Lung (tissue), 12 donors: Measurements from ENCODE around the gene JAML. TPM values are rescaled to one million over a fixed set of nuclear protein-coding genes. Genes with fewer than 3 reads are reported as not detected.

Source experiments
- ATAC-seq: fragments of 200-7000 bp; cut with Tn5 transposase; one replicate; pipeline ENCODE4 v1.9.1; 2020; ENCODE audit warnings: moderate number of reproducible peaks; ENCODE audit not compliant: insufficient read depth, low FRiP score
- DNase-seq, 3 donors: peaks; one replicate each; pipeline ENCODE4 v3.0.0-alpha.2; 2013 to 2017
- H3K27ac ChIP-seq, 2 donors: one replicate each; pipeline ENCODE4 v1.5.1; 2013; ENCODE audit warnings: mild to moderate bottlenecking in 2 of 2, moderate library complexity in 2 of 2, control low read depth in 1 of 2, inconsistent platforms in 1 of 2, low read depth in 1 of 2, low read length in 1 of 2
- H3K27me3 ChIP-seq, 3 donors: one replicate each; pipeline ENCODE4 v1.5.1; 2013; ENCODE audit warnings: low read length in 2 of 3; ENCODE audit not compliant: control insufficient read depth in 3 of 3, insufficient read depth in 3 of 3
- H3K36me3 ChIP-seq, 4 donors: one replicate each; pipeline ENCODE4 v1.5.1; 2013; ENCODE audit warnings: low read length in 4 of 4, mild to moderate bottlenecking in 1 of 4, moderate library complexity in 1 of 4; ENCODE audit not compliant: control insufficient read depth in 4 of 4, insufficient read depth in 4 of 4
- H3K4me1 ChIP-seq, 5 donors: one replicate each; pipeline ENCODE4 v1.5.1; 2013; ENCODE audit warnings: low read length in 5 of 5, mild to moderate bottlenecking in 2 of 5, moderate library complexity in 1 of 5; ENCODE audit not compliant: control insufficient read depth in 5 of 5, insufficient read depth in 5 of 5
- H3K4me3 ChIP-seq: one replicate; pipeline ENCODE4 v1.5.1; 2013; ENCODE audit warnings: mild to moderate bottlenecking, control low read depth, moderate library complexity
- H3K9ac ChIP-seq, 2 donors: one replicate each; pipeline ENCODE4 v1.5.1; 2013; ENCODE audit warnings: low read length in 2 of 2, control low read depth in 1 of 2; ENCODE audit not compliant: insufficient read depth in 1 of 2
- H3K9me3 ChIP-seq, 4 donors: one replicate each; pipeline ENCODE4 v1.5.1; 2013; ENCODE audit warnings: low read length in 3 of 4, mild to moderate bottlenecking in 1 of 4, moderate library complexity in 1 of 4; ENCODE audit not compliant: control insufficient read depth in 4 of 4, insufficient read depth in 3 of 4
- WGBS, 2 donors: extraction: QIAGEN DNeasy Blood & Tissue Kit; methylation state at CpG; one replicate each; pipeline ENCODE4 v1.1.7; 2013; 5-methylcytosine and 5-hydroxymethylcytosine counted together
- polyA plus RNA-seq, 2 donors: library from polyadenylated mRNA; stranded (reverse); fragments of 200-250 nt; gene quantifications; one replicate each; pipeline ENCODE4 v1.2.1, GENCODE V29; 2013
- total RNA-seq, 2 donors: library from RNA; depleted of rRNA in 1 of 2; stranded (reverse); fragments of >200 nt in 1 of 2; gene quantifications; one replicate each; pipeline ENCODE4 v1.2.1, GENCODE V29; 2014 to 2021
- TF ChIP-seq, protein P1 (sequence below): IDR thresholded peaks from 2 replicates; pipeline ENCODE4 v1.5.1; 2012; ENCODE audit warnings: mild to moderate bottlenecking; ENCODE audit errors: control extremely low read depth, extremely low read depth
- donor health status: control.
- donor health status: control.
- donor health status: Bipolar disorder and iron deficiency.
- donor health status: healthy.
- donor health status: DM: yes; HTN: yes; CAD: no.

Gene JAML
- total and polyA plus RNA-seq, 4 donors = 29.3 to 49.1 (median 35.4) TPM

DNA sequence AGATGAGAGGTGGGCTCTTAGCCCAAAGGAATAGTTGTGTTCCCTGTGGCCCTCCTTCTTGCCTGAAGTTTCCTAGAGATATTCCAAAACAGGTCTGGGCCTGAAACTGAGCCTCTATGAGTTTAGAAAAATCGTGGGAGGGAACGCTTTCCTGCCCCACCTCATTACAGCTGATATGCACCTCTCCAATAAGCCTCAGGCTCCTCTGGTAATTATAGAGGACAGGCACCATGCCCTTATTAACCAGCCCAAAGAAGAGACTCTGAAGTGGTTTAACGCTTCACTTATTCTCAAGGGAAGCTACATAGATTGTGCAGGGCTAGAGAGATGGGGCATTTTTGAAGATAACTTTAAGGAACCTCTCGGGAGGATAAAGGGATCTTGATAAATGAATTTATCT, 42.7 kb upstream of the JAML start:
- H3K36me3 ChIP-seq = no peaks in the 10 kb centered on the region

DNA sequence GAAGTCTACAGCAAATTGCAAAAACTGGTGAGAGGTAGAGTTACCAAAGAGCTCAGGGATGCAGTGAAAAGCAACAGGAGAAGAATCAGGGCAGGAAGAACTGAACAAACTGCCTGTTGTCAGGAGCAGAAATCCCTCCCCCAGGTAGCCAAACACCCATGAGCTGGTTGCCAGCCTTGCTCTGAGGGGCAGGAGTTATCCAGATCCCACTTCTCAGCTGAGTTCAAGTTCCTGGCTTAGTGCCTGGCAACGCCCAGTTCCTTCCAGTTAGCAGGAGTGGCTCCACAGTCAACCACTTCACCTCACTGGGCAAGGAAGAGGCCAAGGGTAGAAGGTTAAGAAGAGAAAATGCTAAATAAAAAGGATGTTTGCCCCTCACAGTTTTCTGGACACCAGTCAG, 41.1 kb upstream of the JAML start:
- H3K4me1 ChIP-seq = peaks cover 0 to 7% (median 0%) of the 10 kb centered on the region in 5 donors
- no peaks in the 10 kb centered on the region for H3K9me3 ChIP-seq
- ATAC-seq (peak; percentile 58), DNase-seq (peak in 1 of 3 donors; percentile 45)
- no peak overlapping the region for H3K9ac ChIP-seq
- H3K27me3 ChIP-seq = peaks cover 0 to 19% (median 15%) of the 10 kb centered on the region in 3 donors
- WGBS, 2 donors = 35% methylated on average over 1 of the region's 1 CpG
- no peaks in the 10 kb centered on the region for H3K36me3 ChIP-seq
- TF ChIP-seq, protein P1, sequence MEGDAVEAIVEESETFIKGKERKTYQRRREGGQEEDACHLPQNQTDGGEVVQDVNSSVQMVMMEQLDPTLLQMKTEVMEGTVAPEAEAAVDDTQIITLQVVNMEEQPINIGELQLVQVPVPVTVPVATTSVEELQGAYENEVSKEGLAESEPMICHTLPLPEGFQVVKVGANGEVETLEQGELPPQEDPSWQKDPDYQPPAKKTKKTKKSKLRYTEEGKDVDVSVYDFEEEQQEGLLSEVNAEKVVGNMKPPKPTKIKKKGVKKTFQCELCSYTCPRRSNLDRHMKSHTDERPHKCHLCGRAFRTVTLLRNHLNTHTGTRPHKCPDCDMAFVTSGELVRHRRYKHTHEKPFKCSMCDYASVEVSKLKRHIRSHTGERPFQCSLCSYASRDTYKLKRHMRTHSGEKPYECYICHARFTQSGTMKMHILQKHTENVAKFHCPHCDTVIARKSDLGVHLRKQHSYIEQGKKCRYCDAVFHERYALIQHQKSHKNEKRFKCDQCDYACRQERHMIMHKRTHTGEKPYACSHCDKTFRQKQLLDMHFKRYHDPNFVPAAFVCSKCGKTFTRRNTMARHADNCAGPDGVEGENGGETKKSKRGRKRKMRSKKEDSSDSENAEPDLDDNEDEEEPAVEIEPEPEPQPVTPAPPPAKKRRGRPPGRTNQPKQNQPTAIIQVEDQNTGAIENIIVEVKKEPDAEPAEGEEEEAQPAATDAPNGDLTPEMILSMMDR = no peak
- H3K27ac ChIP-seq = peak overlapping the region in 1 of 2 donors; percentile 85
- no peak overlapping the region for H3K4me3 ChIP-seq

More for the DNA sequence above, 42.7 kb upstream of the JAML start:
- TF ChIP-seq, protein P1 = no peak
- H3K4me1 ChIP-seq = peaks cover 0 to 7% (median 0%) of the 10 kb centered on the region in 5 donors
- H3K27ac ChIP-seq = no peak overlapping the region
- no peak overlapping the region for H3K9ac ChIP-seq
- no peak overlapping the region for H3K4me3 ChIP-seq
- H3K9me3 ChIP-seq = no peaks in the 10 kb centered on the region
- peaks cover 0 to 19% (median 17%) of the 10 kb centered on the region in 3 donors for H3K27me3 ChIP-seq
- no peak for ATAC-seq
- no peak for DNase-seq
- WGBS, 2 donors = 87 to 91% methylated on average over 4 of the region's 4 CpGs

DNA sequence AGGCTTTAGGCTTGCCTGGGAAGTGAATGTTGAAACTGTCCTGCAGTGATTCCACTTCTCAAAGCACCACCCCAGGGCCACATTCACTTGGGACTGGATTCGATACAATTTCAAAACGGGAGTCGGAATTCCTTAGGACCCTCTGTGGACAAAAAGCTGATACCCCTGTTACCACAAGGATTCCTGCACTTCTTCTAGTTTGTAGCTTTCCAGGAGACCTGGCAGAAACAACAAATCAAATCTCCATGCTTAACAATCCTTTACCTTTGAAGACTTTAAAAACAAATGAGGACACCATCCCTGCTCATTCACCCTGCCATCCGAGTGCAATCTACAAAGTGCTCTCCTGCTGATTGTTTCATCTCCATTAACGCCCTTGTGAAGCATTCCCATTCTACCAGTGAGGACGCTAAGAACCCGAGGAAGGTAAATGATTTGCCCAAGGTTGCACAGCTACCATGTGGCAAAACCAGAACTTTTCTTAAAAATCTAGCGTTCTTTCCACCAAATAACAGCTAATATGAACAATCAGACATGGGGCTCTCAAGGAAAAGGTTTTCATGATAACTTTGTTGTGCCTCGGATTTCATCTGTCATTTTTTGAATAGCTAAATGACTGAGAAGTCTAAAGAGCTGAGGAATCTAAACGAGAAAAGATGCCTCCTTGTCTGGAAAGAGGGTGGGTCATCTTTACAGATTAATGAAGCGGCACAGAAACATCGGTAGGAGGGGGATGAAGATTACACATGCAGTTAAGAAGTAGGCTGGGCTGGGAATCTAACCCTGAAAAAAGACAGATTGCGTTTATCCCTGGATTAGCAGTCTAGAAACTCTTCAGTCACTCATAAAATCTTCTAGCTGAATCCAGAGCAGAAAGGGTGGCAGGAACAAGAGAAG, 40.0 kb upstream of the JAML start:
- no peaks in the 10 kb centered on the region for H3K36me3 ChIP-seq
- peak overlapping the region in 1 of 2 donors; percentile 72 for H3K27ac ChIP-seq
- 55 to 78% methylated on average over 13 of the region's 13 CpGs for WGBS, 2 donors

More for the DNA sequence above, 40.0 kb upstream of the JAML start:
- Histone ChIP-seq H3K4me3 (peak overlapping the region; percentile 13), H3K27me3 (peaks cover 0 to 19% (median 12%) of the 10 kb centered on the region in 3 donors), H3K9me3 (no peaks in the 10 kb centered on the region), H3K4me1 (peaks cover 0 to 7% (median 0%) of the 10 kb centered on the region in 5 donors), H3K9ac (peak overlapping the region in 1 of 2 donors; percentile 57)
- TF ChIP-seq, protein P1 = no peak
- DNase-seq = no peak
- no peak for ATAC-seq
